Natural killer cell treated with Interleukin-12 subunit alpha and Interleukin-12 subunit beta and Interleukin-15 and Interleukin-18, amount 100 ng/mL, for 72 hours (primary cell): Measurements from ENCODE around the gene NRGN. TPM values are rescaled to one million over a fixed set of nuclear protein-coding genes. Genes with fewer than 3 reads are reported as not detected.
A peak's percentile ranks its signal among the peaks of the same experiment; 100 is the strongest.

Experiments
- ATAC-seq, 2 donors: fragments of 150-1000 bp; cut with Tn5 transposase in 1 of 2; sonication (Bioruptor Pico), chemical (Tn5 transposase) in 1 of 2; 2 replicates each; pipeline ENCODE4 v1.10.0; 2021
- DNase-seq: peaks from one replicate; pipeline ENCODE4 v3.0.0; 2022; ENCODE audit warnings: low spot score
- H3K27ac Mint-ChIP-seq, 2 donors: 1 replicate in 1 of 2; 2 replicates in 1 of 2; pipeline ENCODE4 v1.8.0; 2022; ENCODE audit warnings: mixed read lengths in 2 of 2, mild to moderate bottlenecking in 1 of 2, moderate library complexity in 1 of 2
- H3K27me3 Mint-ChIP-seq, 2 donors: 1 replicate in 1 of 2; 2 replicates in 1 of 2; pipeline ENCODE4 v1.8.0; 2022; ENCODE audit warnings: mixed read lengths in 2 of 2
- H3K36me3 Mint-ChIP-seq: one replicate; pipeline ENCODE4 v1.8.0; 2022; ENCODE audit warnings: mixed read lengths
- H3K4me1 Mint-ChIP-seq, 2 donors: 1 replicate in 1 of 2; 2 replicates in 1 of 2; pipeline ENCODE4 v1.8.0; 2022; ENCODE audit warnings: low read depth in 2 of 2, mixed read lengths in 2 of 2, mild to moderate bottlenecking in 1 of 2
- H3K4me3 Mint-ChIP-seq: one replicate; pipeline ENCODE4 v1.8.0; 2022; ENCODE audit warnings: mixed read lengths
- H3K9me3 Mint-ChIP-seq: 2 replicates; pipeline ENCODE4 v1.8.0; 2022; ENCODE audit warnings: mixed read lengths
- total RNA-seq, 2 donors: library from RNA; stranded (reverse); gene quantifications; one replicate each; pipeline ENCODE4 v1.2.3, GENCODE V29; 2022

NRGN gene
- total RNA-seq, 2 donors from 2014 or later, result 0.57 to 5.4 TPM

DNA sequence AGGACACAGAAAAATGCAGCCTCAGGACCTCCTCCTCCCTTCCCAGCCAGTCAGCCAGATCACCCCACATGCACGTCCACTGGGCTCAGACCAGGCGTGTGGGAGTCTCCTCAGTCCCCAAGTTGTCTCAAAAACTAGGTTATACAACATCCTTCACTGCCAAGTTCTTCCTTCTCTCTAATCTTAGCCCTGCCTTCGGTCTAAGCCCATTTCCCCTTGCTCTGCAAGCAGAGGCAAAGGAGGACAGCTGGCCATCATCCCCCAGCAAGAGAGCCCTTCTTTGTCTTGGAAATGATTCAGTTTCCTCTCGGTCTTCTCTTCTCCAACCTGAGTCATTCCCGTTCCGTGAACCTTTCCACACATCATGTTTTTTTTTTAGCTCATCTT lies 14.0 kb upstream of the NRGN start:
- Mint-ChIP-seq H3K4me3 (no peak overlapping the region), H3K27ac (no peak overlapping the region), H3K36me3 (no peaks in the 10 kb centered on the region), H3K9me3 (no peaks in the 10 kb centered on the region), H3K27me3 (peaks cover 46 to 53% of the 10 kb centered on the region in 2 donors), H3K4me1 (peaks cover 0 to 5% of the 10 kb centered on the region in 2 donors)
- DNase-seq (no peak), ATAC-seq (no peak)

DNA sequence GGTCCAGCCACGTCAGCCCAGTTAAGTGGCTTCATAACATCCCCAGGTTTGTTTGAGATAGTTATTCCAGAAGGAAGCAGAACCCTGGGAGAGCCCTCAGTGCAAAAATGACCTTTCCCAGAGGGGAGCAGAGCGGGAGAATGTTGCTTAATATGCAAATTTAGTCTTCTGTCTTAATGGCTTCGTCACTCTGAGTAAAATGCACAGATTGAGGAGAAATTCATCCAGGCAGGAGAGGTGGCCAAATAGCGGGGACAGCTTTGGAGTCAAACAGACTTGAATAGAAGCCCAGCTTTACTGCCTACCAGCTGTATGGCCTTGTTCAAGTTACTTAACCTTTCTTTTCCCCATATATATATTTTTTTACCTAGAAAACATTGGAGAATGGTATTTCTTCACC lies 12.3 kb upstream of the NRGN start:
- DNase-seq (no peak), ATAC-seq (no peak)
- Mint-ChIP-seq H3K4me3 (no peak overlapping the region), H3K9me3 (no peaks in the 10 kb centered on the region), H3K27me3 (peaks cover 34 to 35% of the 10 kb centered on the region in 2 donors), H3K4me1 (peaks cover 0 to 5% of the 10 kb centered on the region in 2 donors), H3K27ac (no peak overlapping the region), H3K36me3 (no peaks in the 10 kb centered on the region)

DNA sequence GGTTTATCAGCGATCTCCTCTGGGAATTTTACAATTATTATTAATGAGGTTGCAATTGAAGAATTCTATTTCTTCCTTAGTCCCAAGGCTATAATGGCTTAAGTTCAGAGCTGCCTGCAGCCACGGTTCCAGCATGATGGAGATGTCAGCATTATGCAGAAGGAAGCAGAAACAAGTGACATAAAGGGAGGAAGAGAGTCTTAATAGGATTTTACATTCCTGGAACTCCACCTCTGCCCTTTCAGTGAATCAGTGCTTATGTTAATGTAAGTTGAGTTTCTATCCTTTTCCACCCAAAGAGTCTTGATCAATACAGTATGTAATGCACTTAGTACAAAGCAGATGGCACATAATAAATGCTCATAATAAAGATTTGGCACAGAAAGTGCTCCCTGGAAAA lies 11.6 kb upstream of the NRGN start:
- peaks cover 0 to 5% of the 10 kb centered on the region in 2 donors for H3K4me1 Mint-ChIP-seq
- no peaks in the 10 kb centered on the region for H3K36me3 Mint-ChIP-seq
- H3K4me3 Mint-ChIP-seq, result no peak overlapping the region
- H3K27me3 Mint-ChIP-seq, result peaks cover 28 to 29% of the 10 kb centered on the region in 2 donors
- ATAC-seq (no peak), DNase-seq (no peak)
- no peak overlapping the region for H3K27ac Mint-ChIP-seq
- no peaks in the 10 kb centered on the region for H3K9me3 Mint-ChIP-seq

DNA sequence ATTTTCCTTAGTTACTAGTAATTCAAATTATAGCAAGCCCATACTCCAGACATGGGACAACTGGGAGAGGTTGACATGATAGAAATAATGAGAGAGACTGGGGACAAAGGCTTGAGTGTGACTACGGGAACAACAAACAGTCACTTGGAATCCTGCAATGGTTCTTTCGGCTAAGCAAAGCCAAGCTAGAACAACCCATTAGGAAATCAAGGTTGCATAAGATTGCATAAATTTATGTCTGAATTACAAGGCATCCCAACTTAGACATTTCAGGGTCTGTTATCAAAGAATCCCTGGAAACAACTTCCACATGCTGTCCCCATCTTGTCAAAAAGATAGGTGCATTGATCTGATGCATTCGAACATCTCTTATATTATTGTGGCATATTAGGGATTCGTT lies 10.2 kb upstream of the NRGN start:
- H3K4me1 Mint-ChIP-seq, result peaks cover 0 to 5% of the 10 kb centered on the region in 2 donors
- no peaks in the 10 kb centered on the region for H3K9me3 Mint-ChIP-seq
- no peak overlapping the region for H3K4me3 Mint-ChIP-seq
- ATAC-seq (no peak), DNase-seq (no peak)
- no peaks in the 10 kb centered on the region for H3K36me3 Mint-ChIP-seq
- no peak overlapping the region for H3K27ac Mint-ChIP-seq
- peaks cover 16 to 24% of the 10 kb centered on the region in 2 donors for H3K27me3 Mint-ChIP-seq

DNA sequence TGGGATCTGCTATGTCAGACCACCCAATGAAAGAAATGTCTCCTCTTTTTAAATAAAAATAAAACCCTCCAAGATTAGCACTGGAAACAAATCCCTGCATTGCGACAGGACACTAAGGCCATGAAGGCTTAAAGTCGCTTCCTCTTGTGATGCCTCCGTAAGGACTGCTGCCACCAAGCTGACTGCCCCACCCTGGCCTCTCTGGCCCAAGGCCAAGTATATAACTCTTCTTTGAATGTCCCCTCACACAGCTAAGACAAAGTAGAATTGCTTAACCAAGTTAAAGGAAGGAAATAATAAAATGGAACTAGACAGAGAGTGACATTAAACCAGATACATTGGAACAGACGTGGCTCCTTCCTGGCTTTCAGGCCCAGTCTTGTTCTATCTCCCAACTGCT lies 7.5 kb upstream of the NRGN start:
- Mint-ChIP-seq H3K4me1 (no peaks in the 10 kb centered on the region), H3K27ac (no peak overlapping the region), H3K27me3 (peaks cover 12 to 16% of the 10 kb centered on the region in 2 donors), H3K9me3 (no peaks in the 10 kb centered on the region), H3K36me3 (no peaks in the 10 kb centered on the region), H3K4me3 (no peak overlapping the region)
- ATAC-seq (no peak), DNase-seq (no peak)

DNA sequence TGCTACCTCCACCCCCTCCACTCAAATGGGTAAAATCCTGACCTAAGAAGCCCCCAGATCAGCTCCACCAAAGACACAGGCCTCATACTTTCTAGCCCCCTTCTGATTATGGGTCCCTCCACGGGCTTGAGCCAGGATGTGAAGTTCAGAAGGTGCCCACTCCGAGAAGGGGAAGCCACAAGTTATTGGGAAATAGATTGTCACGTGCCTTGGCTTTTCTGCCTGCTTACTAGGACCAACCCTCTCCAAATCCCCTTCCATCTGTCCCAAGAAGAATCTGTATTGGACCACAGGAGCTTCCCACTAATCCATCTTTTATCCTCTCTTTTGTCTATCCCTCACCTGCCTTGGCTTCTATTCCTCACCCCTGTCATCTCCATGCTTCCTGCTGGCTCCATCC lies 3.0 kb upstream of the NRGN start:
- Mint-ChIP-seq H3K27me3 (peaks cover 31 to 34% of the 10 kb centered on the region in 2 donors), H3K4me1 (peaks cover 6 to 16% of the 10 kb centered on the region in 2 donors), H3K4me3 (no peak overlapping the region), H3K9me3 (no peaks in the 10 kb centered on the region), H3K27ac (no peak overlapping the region), H3K36me3 (no peaks in the 10 kb centered on the region)
- ATAC-seq, result no peak
- DNase-seq, result no peak

DNA sequence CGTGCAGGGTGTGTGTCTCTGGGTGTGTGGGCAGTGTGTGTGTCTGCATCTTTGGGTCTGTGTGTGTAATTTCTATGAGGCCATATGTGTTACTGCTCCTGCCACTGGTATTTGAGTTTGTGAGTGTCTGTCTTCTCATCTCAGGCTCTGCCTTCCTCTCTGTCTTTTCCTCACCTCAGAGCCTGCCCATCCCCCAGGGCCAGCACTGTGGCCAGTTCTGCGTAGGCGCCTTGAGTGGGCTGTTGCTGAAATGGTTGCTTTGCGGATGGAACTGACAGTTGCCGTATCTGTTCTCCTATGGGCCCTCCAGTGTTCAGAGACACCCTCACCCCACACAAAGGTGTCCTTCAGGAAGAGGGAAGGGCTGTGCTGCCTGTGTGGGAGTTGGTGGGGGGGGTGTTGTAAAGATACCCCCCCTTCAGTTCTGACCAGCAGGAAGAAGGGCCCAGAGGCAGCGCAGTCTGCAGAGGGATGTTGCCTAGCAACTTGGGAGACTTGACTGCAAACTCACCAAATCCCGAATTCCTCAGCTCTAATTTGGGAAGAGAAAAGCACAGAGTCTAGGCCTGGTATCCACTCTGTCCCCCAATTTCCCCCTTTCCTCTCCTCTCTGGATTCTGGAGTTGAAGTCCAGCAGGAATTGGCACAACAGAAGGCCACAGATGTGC lies 2.0 kb upstream of the NRGN start:
- Mint-ChIP-seq H3K27ac (no peak overlapping the region), H3K9me3 (no peaks in the 10 kb centered on the region), H3K27me3 (peaks cover 36 to 44% of the 10 kb centered on the region in 2 donors), H3K36me3 (no peaks in the 10 kb centered on the region), H3K4me3 (no peak overlapping the region), H3K4me1 (peaks cover 6 to 16% of the 10 kb centered on the region in 2 donors)
- DNase-seq (no peak), ATAC-seq (no peak)

DNA sequence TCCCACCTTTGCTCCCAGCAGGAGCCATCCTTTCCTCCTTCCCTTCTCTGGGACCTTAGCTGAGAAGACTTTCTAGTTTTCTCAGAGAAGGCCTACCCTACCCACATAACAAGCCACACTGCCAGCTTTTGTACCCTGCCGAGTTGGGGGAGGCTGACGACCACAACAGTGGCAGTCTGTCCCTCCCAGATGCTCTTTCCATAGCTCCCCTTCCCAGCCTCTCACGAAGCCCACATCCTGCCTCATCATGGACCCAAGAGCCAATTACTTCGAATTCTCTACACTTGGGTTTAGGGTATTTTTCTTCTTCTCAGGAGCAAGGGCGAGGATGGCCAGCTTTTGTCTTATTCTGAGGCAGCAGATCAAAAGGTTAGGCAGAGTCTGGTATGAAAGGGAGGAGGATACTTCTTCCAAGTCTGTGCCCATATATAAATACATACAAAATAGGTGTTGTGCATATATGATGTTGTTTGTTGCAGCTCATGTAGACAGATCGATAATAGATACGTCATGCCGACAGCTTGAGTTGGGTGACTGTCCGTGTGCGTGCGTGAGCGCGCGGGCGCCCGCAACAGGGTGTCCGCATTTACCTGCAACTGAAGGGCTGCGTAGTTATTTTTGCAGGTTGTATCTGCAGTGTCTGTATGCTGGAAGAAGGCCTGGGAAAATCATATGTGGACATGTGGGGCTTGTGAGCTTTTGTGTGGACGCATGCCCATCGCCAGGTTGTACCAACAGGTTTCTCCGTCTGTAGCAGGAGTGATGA lies 846 bp upstream of the NRGN start:
- H3K27me3 Mint-ChIP-seq, result peaks cover 38 to 52% of the 10 kb centered on the region in 2 donors
- peak overlapping the region; percentile 83 for H3K4me3 Mint-ChIP-seq
- no peak for ATAC-seq
- H3K36me3 Mint-ChIP-seq, result no peaks in the 10 kb centered on the region
- no peaks in the 10 kb centered on the region for H3K9me3 Mint-ChIP-seq
- H3K4me1 Mint-ChIP-seq, result peaks cover 6 to 16% of the 10 kb centered on the region in 2 donors
- H3K27ac Mint-ChIP-seq, result peak overlapping the region in 1 of 2 donors; percentile 68
- no peak for DNase-seq

DNA sequence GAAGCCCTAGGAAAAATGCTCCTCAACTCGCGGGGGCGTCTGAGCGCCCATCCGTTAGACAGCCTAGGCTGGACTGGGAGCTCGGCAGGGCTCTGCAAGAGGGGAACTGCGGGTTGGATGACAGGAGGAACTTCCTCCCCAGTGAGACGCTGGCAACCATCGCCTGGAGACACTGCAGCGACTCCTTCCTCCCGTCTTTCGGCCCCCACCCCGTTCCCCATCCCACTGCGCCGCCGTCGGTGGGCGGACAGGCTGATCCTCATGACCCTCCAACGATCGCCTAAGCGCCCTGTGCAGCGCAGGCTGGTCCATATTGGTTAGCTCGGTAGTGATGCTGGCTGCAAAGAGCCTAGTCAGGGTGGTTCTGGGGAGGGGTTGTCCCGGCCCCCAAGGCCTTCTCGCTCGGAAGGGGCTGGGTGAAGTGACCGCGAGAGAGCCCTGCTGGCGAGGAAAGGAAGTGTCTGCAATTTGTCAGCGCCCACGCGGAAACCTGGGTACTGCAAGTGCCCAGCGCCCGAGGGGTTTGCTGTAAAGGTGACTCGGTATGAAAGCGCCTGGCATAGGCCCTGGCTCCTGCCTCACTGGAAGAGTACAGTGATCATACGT lies 638 bp downstream of the NRGN start:
- Mint-ChIP-seq H3K9me3 (no peaks in the 10 kb centered on the region), H3K4me1 (peaks cover 6 to 16% of the 10 kb centered on the region in 2 donors), H3K27ac (no peak overlapping the region), H3K36me3 (no peaks in the 10 kb centered on the region), H3K27me3 (peaks cover 38 to 52% of the 10 kb centered on the region in 2 donors), H3K4me3 (peak overlapping the region; percentile 83)
- peak; percentile 70 for DNase-seq
- peak; percentile 40 to 42 for ATAC-seq

DNA sequence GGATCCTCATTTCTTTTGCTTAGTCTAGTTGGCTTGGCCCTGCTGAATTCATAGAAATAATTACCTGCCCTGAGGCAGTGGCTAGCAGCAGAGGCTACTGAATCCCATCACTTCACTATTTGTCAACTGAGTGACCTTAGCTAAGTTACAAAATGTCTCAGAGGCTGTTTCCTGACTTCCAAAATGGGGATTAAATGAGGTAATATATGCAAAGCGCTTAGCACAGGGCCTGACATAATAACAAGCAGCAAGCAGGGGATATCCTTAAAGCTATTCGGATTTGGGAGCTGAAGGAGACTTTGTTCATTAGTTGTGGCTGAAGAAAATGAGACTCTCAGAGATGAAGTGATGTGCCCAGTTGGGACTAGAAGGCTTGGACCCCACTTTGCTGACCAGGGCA lies 2.8 kb downstream of the NRGN start:
- H3K9me3 Mint-ChIP-seq, result no peaks in the 10 kb centered on the region
- peaks cover 15 to 23% of the 10 kb centered on the region in 2 donors for H3K4me1 Mint-ChIP-seq
- peaks cover 30 to 39% of the 10 kb centered on the region in 2 donors for H3K27me3 Mint-ChIP-seq
- no peak overlapping the region for H3K27ac Mint-ChIP-seq
- H3K4me3 Mint-ChIP-seq, result no peak overlapping the region
- DNase-seq (no peak), ATAC-seq (no peak)
- H3K36me3 Mint-ChIP-seq, result no peaks in the 10 kb centered on the region

DNA sequence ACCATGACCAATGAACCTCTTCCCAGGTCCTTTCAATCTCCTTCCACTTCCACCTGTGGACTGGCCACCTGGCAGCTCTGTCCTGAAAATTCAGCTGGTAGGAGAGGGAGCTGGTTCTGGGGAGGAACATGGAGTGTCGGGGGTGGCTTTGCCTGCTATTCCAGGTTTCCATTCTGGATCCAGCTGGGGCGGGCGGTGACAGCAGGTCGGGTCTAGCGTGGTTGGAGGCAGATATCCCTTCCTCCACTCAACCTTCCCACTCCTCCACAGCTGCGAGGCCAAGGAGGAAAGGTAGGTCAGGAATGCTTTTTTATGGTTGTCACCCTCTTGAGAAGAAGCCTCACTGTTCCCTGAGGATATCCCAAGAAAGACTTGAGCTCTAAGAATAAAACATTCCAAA lies 3.3 kb downstream of the NRGN start:
- H3K36me3 Mint-ChIP-seq, result no peaks in the 10 kb centered on the region
- H3K4me1 Mint-ChIP-seq, result peaks cover 15 to 23% of the 10 kb centered on the region in 2 donors
- ATAC-seq (no peak), DNase-seq (no peak)
- H3K27ac Mint-ChIP-seq, result no peak overlapping the region
- H3K4me3 Mint-ChIP-seq, result no peak overlapping the region
- peaks cover 28 to 39% of the 10 kb centered on the region in 2 donors for H3K27me3 Mint-ChIP-seq
- no peaks in the 10 kb centered on the region for H3K9me3 Mint-ChIP-seq

DNA sequence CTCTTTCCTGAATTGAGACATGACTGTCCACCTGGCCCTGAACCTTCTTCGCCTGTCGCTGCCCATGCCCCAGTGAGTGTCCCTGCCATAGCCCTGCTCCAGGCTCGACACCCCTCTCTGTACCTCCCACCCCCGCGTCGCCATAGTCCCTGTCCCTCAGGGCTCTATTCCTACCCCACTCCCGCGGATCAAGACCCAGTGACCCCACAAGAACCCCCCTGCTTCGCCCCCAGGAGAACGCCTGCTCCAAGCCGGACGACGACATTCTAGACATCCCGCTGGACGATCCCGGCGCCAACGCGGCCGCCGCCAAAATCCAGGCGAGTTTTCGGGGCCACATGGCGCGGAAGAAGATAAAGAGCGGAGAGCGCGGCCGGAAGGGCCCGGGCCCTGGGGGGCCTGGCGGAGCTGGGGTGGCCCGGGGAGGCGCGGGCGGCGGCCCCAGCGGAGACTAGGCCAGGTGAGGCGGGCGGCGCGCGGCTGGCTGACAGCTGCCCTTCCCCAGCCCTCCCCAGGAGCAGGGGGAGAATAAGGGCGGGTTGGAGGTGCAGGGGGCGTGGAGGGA lies 5.6 kb downstream of the NRGN start:
- no peaks in the 10 kb centered on the region for H3K9me3 Mint-ChIP-seq
- DNase-seq (no peak), ATAC-seq (no peak)
- H3K4me3 Mint-ChIP-seq, result peak overlapping the region; percentile 15
- H3K36me3 Mint-ChIP-seq, result no peaks in the 10 kb centered on the region
- no peak overlapping the region for H3K27ac Mint-ChIP-seq
- H3K27me3 Mint-ChIP-seq, result peaks cover 23 to 30% of the 10 kb centered on the region in 2 donors
- peaks cover 9 to 12% of the 10 kb centered on the region in 2 donors for H3K4me1 Mint-ChIP-seq

DNA sequence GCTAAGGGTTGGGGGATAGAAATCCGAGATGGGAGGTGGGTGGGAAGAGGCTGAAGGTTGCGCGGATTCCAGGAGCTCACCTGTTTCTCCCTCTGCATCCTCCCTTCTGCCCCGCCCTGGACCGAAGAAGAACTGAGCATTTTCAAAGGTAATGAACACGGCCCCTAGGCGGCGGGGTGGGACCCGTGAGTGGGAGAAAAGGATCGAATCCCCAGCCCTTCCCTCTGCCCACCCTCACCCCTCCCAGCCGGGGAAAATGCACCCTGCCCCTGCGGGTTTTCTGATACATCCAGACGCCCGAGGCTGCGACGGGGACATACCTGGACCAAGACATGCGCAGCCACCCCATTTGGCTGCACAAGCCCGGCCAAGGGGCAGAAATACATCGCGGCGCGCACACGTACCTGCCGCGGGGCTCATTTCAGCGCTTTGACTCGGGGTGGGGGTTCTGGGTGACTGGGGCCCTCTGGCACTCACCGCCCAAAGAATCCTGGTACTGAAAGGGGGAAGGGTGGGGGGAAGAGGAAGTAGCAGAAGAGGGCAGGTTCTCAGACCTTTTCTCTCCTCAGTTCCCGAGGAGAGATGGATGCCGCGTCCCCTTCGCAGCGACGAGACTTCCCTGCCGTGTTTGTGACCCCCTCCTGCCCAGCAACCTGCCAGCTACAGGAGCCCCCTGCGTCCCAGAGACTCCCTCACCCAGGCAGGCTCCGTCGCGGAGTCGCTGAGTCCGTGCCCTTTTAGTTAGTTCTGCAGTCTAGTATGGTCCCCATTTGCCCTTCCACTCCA lies 6.3 kb downstream of the NRGN start:
- peak overlapping the region; percentile 98 for H3K4me3 Mint-ChIP-seq
- H3K27ac Mint-ChIP-seq, result peak overlapping the region; percentile 65 to 84
- DNase-seq (no peak), ATAC-seq (peak in 1 of 2 donors; percentile 25)
- H3K36me3 Mint-ChIP-seq, result no peaks in the 10 kb centered on the region
- H3K4me1 Mint-ChIP-seq, result peaks cover 7 to 9% of the 10 kb centered on the region in 2 donors
- H3K27me3 Mint-ChIP-seq, result peaks cover 22 to 25% of the 10 kb centered on the region in 2 donors
- no peaks in the 10 kb centered on the region for H3K9me3 Mint-ChIP-seq
